IPS-18a (cell line): ENCODE results near the gene SYPL2.

ENCODE experiments used
- H3K27ac ChIP-seq: one replicate; pipeline ENCODE4 v1.5.1; 2013; ENCODE audit warnings: low read length
- H3K27me3 ChIP-seq: one replicate; pipeline ENCODE4 v1.6.1; 2013; ENCODE audit warnings: mild to moderate bottlenecking, low read length; ENCODE audit not compliant: control insufficient read depth, insufficient read depth
- H3K36me3 ChIP-seq: one replicate; pipeline ENCODE4 v1.6.1; 2013; ENCODE audit warnings: low read depth, low read length; ENCODE audit not compliant: control insufficient read depth
- H3K4me1 ChIP-seq: one replicate; pipeline ENCODE4 v1.6.1; 2013; ENCODE audit warnings: low read depth, low read length; ENCODE audit not compliant: control insufficient read depth
- H3K4me3 ChIP-seq: one replicate; pipeline ENCODE4 v1.5.1; 2013; ENCODE audit warnings: low read length
- H3K9ac ChIP-seq: one replicate; pipeline ENCODE4 v1.6.1; 2013; ENCODE audit warnings: mild to moderate bottlenecking, low read length, moderate library complexity
- H3K9me3 ChIP-seq: one replicate; pipeline ENCODE4 v1.6.1; 2013; ENCODE audit warnings: low read depth, low read length; ENCODE audit not compliant: control insufficient read depth

SYPL2 gene

DNA sequence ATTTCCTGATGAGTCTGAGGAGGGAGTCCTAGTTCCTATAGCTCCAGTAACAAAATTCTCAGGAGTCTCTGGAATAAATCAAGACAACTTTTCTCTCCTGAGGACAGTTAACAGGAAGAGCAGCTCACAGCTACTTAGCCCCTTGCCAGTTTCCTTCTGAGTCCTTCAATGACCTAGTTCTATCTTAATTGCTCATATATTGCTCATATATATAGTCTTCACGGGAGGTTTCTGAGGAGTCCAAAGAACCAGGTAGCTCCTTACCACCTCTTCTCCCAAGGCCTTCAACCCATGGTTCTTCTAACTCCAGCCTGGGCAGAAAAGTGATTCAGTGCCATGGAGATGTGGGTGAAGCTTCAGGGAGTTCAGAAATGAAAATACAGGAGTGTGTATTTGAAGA, 38.6 kb downstream of the SYPL2 start:
- Histone ChIP-seq H3K36me3 (no peaks in the 10 kb centered on the region), H3K27me3 (peaks cover 15% of the 10 kb centered on the region), H3K4me1 (no peaks in the 10 kb centered on the region), H3K9me3 (no peaks in the 10 kb centered on the region), H3K4me3 (no peak overlapping the region), H3K9ac (no peak overlapping the region), H3K27ac (no peak overlapping the region)

DNA sequence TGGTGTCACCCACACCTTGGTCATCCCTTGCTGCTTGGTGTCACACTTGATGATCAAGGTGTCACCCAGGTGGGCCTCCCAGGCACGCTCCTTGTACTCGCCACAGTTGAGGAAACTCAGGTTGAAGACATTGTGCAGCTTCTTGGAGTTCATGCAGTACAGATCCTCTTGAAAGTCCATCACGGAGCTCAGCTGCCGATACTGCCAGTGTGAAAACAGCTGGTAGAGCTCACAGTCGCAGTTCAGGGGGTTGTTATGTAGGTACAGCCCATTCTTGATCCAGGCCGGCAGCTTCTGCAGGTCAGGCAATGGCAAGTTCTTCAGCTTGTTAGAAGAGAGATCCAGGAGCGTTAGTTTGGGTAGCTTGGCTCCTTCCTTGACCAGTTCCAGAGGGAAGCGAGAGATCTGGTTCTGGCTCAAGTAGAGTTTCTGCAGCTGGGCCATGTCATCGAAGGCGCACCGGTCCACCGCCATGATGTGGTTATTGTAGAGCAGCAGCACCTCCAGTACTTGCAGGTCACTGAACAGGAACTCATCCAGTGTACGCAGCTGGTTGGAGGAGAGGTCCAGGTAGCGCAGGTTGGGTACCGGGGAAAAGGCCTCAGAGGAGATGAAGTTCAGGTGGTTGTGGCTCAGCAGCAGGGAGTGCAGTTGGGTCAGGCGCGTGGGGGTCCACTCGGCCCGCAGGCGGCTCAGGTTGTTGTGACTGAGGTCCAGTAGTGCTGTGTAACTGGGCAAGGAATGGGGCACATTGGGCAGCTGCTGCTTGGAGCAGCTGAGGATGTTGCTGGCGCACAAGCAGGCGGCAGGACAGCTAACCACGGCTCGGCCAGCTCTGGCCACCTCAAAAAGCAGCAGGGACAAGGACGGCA, 41.9 kb downstream of the SYPL2 start:
- H3K9ac ChIP-seq: no peak overlapping the region
- H3K36me3 ChIP-seq: no peaks in the 10 kb centered on the region
- H3K4me3 ChIP-seq: no peak overlapping the region
- no peak overlapping the region for H3K27ac ChIP-seq
- peaks cover 35% of the 10 kb centered on the region for H3K27me3 ChIP-seq
- H3K9me3 ChIP-seq: no peaks in the 10 kb centered on the region
- peaks cover 6% of the 10 kb centered on the region for H3K4me1 ChIP-seq

GRCh38 chr1:109508873-109509175, 42.5 kb downstream of the SYPL2 start:
- peaks cover 35% of the 10 kb centered on the region for H3K27me3 ChIP-seq
- peak overlapping the region; percentile 83 for H3K4me3 ChIP-seq
- no peaks in the 10 kb centered on the region for H3K9me3 ChIP-seq
- no peak overlapping the region for H3K27ac ChIP-seq
- H3K4me1 ChIP-seq: peaks cover 6% of the 10 kb centered on the region
- H3K9ac ChIP-seq: no peak overlapping the region
- no peaks in the 10 kb centered on the region for H3K36me3 ChIP-seq

GRCh38 chr1:109509176-109510134, 43.1 kb downstream of the SYPL2 start, which contains the start of gene AMIGO1:
Gene AMIGO1 (minus strand): TSS chr1:109509727. CDS start chr1:109508912, 815 bp downstream.
- peaks cover 35% of the 10 kb centered on the region for H3K27me3 ChIP-seq
- H3K9ac ChIP-seq: peak within 1 kb of the TSS; percentile 45
- H3K36me3 ChIP-seq: no peaks in the 10 kb centered on the region
- H3K27ac ChIP-seq: no peak within 1 kb of the TSS
- no peaks in the 10 kb centered on the region for H3K9me3 ChIP-seq
- peak within 1 kb of the TSS; percentile 83 for H3K4me3 ChIP-seq
- H3K4me1 ChIP-seq: peaks cover 6% of the 10 kb centered on the region

DNA sequence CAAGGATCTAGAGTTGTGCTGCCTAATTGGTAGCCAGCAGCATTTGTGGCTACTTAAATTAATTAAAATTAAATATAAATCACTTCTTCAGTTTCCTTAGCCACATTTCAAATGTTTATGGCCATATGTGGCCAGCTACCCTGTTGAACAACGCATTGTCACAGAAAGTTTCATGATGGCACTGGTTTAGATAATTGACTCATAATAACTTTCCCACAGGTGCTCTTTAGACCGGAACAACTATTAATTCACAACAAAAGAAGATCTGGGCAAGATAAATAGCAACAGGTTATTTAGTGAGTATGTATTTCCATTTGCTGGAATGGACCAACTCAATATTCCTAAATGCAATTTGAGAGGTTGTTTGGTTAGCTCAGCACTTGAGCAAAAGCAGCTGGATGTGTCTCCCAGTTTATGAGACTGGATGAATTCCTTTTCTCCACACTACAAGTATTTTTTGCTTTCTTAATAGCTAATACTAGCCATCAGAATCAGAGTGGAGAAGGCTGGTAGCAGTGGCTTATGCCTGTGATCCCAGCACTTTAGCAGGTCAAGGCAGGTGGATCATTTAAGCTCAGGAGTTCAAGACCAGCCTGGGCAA, 46.9 kb downstream of the SYPL2 start:
- Histone ChIP-seq H3K9me3 (no peaks in the 10 kb centered on the region), H3K27ac (no peak overlapping the region), H3K27me3 (peaks cover 34% of the 10 kb centered on the region), H3K4me1 (peaks cover 6% of the 10 kb centered on the region), H3K36me3 (no peaks in the 10 kb centered on the region), H3K4me3 (no peak overlapping the region), H3K9ac (no peak overlapping the region)

GRCh38 chr1:109514846-109515245, 48.5 kb downstream of the SYPL2 start:
- peaks cover 22% of the 10 kb centered on the region for H3K27me3 ChIP-seq
- H3K4me3 ChIP-seq: no peak overlapping the region
- no peaks in the 10 kb centered on the region for H3K36me3 ChIP-seq
- no peak overlapping the region for H3K9ac ChIP-seq
- H3K27ac ChIP-seq: no peak overlapping the region
- peaks cover 6% of the 10 kb centered on the region for H3K4me1 ChIP-seq
- H3K9me3 ChIP-seq: no peaks in the 10 kb centered on the region

DNA sequence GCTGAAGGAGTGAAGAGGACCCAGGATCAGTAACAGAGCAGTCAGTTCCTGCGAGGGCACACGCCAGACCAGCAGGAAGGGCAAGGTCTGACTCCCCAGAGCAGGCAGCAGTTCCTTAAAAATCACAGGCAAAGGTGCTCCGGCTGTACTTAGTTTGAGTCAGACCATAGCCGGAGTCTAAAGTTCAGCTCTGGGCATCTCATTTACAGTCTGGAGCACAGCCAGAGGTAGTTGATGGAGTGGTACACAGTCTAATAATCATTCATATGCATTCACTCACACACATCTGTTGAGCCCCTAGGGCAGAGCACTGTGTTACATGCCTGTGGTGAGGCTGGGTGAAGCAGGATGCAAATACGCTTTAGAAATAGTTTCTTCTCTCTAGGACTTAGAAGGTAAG, 50.5 kb downstream of the SYPL2 start:
- Histone ChIP-seq H3K27ac (no peak overlapping the region), H3K27me3 (peaks cover 1% of the 10 kb centered on the region), H3K4me1 (no peaks in the 10 kb centered on the region), H3K36me3 (no peaks in the 10 kb centered on the region), H3K4me3 (no peak overlapping the region), H3K9ac (no peak overlapping the region), H3K9me3 (no peaks in the 10 kb centered on the region)

GRCh38 chr1:109517337-109517736, 51.0 kb downstream of the SYPL2 start:
- Histone ChIP-seq H3K27ac (no peak overlapping the region), H3K27me3 (no peaks in the 10 kb centered on the region), H3K4me1 (no peaks in the 10 kb centered on the region), H3K4me3 (no peak overlapping the region), H3K9me3 (no peaks in the 10 kb centered on the region), H3K9ac (no peak overlapping the region), H3K36me3 (no peaks in the 10 kb centered on the region)

- Histone ChIP-seq H3K9me3 (no peaks in the 10 kb centered on the region), H3K4me1 (no peaks in the 10 kb centered on the region), H3K9ac (no peak overlapping the region), H3K27ac (no peak overlapping the region), H3K4me3 (no peak overlapping the region), H3K27me3 (no peaks in the 10 kb centered on the region), H3K36me3 (no peaks in the 10 kb centered on the region)
Measured at GRCh38 chr1:109521002-109521951, 54.9 kb downstream of the SYPL2 start.

- no peak overlapping the region for H3K9ac ChIP-seq
- no peaks in the 10 kb centered on the region for H3K36me3 ChIP-seq
- H3K27me3 ChIP-seq: no peaks in the 10 kb centered on the region
- H3K4me1 ChIP-seq: no peaks in the 10 kb centered on the region
- H3K4me3 ChIP-seq: no peak overlapping the region
- H3K9me3 ChIP-seq: no peaks in the 10 kb centered on the region
- no peak overlapping the region for H3K27ac ChIP-seq
Measured at GRCh38 chr1:109522026-109522425, 55.7 kb downstream of the SYPL2 start.
